ENCODE results near the gene RMI1. TPM values are rescaled to one million over a fixed set of nuclear protein-coding genes. Genes with fewer than 3 reads are reported as not detected.
"Not testable (repeated sequence)": the region's sequence is repeated elsewhere in the genome, so short reads cannot be mapped to it uniquely, and the experiment has no call there.

The RMI1 gene
- 26.8 TPM for polyA plus RNA-seq (ENCODE audit: insufficient read length)
- long read RNA-seq, donor 1, partial matches to known transcripts = 7 of 10 reads
- long read RNA-seq, donor 1, other reads (novel, unspliced or antisense) = 0 of 10 reads
- long read RNA-seq, donor 2, transcript RMI1-202 (3 exons, 1,553 nt) = major isoform, 5 of 8 reads
- long read RNA-seq, donor 2, partial matches to known transcripts = 0 of 8 reads
- long read RNA-seq, donor 2, other reads (novel, unspliced or antisense) = 0 of 8 reads
- long read RNA-seq, donor 3, transcript RMI1-202 (3 exons, 1,553 nt) = major isoform, 6 of 7 reads
- long read RNA-seq, donor 3, partial matches to known transcripts = 0 of 7 reads
- long read RNA-seq, donor 3, other reads (novel, unspliced or antisense) = 0 of 7 reads
- long read RNA-seq, donor 4, partial matches to known transcripts = 0 of 1 reads
- long read RNA-seq, donor 4, other reads (novel, unspliced or antisense) = 0 of 1 reads
- long read RNA-seq, donor 5, partial matches to known transcripts = 0 of 4 reads
- long read RNA-seq, donor 5, other reads (novel, unspliced or antisense) = 0 of 4 reads
- long read RNA-seq, donor 6, transcript RMI1-202 (3 exons, 1,553 nt) = major isoform, 9 of 11 reads
- long read RNA-seq, donor 6, partial matches to known transcripts = 0 of 11 reads
- long read RNA-seq, donor 6, other reads (novel, unspliced or antisense) = 0 of 11 reads
- long read RNA-seq, donor 7, transcript RMI1-202 (3 exons, 1,553 nt) = major isoform, 8 of 9 reads
- long read RNA-seq, donor 7, partial matches to known transcripts = 0 of 9 reads
- long read RNA-seq, donor 7, other reads (novel, unspliced or antisense) = 0 of 9 reads
- long read RNA-seq, donor 8, partial matches to known transcripts = 0 of 3 reads
- long read RNA-seq, donor 8, other reads (novel, unspliced or antisense) = 0 of 3 reads

- peak; percentile 100 for DNase-seq
Observed at GRCh38 chr9:83980395-83981125, at the start of gene RMI1. Gene RMI1, plus strand, starts transcription at chr9:83980805. Its CDS starts 20,182 bp downstream, at chr9:84000987.

DNA sequence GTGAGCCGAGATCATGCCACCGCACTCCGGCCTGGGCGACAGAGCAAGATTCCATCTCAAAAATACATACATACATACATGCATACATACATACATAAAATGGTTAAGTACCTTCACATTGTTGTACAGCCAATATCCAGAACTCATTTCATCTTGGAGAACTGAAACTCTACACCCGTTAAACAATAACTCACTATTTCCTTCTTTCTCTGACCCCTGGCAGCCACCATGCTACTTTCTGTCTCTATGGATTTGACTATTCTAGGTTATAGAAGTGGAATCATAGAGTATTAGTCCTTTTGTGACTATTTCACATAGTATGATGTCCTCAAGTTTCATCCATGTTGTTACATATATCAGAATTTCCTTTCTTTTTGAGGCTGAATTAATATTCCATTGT, 49.7 kb upstream of the RMI1 start:
- no peak for DNase-seq

DNA sequence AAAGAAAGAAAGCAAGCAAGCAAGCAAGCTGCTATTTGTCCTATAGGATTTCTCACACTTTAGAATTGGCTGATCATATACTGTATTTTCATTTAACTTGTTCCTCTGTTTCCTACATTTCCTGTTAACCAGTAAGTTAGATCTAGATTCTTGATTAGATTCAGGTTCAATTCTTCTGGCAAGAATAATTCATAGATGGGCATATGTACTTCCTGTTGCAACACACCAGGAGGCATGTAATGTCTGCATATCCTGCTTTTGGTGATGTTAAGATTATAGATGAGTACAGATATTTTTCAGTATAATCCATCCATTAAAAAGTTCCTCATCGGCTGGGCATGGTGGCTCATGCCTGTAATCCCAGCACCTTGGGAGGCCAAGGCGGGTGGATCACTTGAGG, 48.6 kb upstream of the RMI1 start:
- DNase-seq = no peak

DNA sequence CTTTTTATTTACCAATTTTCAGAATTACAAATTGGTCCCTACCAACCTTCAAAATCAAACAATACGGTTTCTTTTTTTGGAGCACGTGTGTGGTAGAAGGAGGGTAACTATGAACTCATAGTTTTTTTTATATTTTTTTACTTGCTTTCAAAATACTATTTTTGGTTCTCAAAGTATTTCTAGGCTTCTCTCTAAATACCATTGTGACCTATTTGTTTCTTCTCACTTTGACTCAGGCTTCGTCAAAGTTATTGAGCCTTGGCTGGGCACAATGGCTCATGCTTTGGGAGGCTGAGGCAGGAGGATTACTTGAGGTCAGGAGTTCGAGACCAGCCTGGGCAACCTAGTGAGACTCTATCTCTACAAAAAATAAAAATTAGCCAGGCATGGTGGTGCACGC, 47.8 kb upstream of the RMI1 start:
- DNase-seq = no peak

DNA sequence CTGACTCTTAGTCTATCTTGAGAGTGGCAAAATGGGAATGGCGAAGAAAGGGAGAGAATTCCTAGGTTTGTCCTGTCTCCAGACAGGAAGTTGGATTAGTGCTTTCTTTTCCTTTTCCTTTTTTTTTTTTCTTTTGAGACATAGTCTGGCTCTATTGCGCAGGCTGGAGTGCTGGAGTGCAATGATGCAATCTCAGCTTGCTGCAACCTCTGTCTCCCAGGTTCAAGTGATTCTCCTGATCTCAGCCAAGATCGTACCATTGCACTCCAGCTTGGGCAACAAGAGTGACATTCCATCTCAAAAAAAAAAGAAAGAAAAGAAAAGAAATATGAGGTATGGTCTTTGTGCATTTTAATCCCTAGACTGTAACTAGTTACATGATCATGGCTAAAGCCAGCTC, 46.8 kb upstream of the RMI1 start:
- DNase-seq = no peak

GRCh38 chr9:83934569-83935275, 45.9 kb upstream of the RMI1 start:
- DNase-seq = no peak

DNA sequence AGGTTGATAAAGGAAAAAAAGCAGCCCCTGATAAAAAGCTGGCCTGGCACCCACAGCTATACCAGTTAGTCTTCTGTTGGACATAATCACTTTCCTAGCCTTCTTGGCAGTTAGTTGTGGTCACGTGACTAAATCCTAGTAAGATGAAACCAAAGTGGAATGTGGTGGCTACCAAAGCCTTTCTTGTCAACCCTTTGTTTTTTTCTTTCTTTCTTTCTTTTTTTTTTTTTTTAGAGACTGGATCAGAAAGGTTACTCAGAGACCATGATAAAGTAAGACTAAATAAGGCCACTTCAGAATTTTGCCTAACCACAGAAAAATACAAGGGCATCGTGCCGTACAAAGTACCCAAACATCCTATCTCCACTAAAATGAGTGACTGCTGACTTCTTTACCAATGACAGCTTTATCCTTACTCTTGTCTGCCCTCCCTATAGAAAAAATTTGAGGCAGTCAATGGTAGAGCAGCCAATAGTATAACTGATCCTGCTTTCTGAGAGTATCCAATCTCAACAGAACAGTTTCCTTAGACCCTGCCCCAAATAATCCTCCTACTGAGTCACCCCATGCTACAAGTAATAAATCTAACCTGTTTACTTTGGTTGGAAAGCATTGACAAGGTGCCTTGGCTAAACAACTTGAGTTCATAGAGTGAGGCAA, 45.2 kb upstream of the RMI1 start:
- peak; percentile 38 for DNase-seq

DNA sequence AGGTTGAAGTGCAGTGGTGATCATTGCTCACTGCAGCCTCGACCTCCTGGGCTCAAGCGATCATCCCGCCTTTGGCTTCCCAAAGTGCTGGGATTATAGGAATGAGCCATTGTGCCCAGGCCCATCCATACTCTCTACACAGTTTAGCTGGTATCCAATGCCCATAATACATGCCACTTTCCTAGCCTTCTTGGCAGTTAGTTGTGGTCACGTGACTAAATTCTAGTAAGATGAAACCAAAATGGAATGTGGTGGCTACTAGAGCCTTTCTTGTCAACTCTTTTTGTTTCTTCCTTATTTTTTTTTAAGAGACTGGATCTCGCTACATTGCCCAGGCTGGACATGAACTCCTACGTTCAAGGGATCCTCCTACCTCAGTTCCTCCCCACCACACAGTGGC, 44.1 kb upstream of the RMI1 start:
- no peak for DNase-seq

DNA sequence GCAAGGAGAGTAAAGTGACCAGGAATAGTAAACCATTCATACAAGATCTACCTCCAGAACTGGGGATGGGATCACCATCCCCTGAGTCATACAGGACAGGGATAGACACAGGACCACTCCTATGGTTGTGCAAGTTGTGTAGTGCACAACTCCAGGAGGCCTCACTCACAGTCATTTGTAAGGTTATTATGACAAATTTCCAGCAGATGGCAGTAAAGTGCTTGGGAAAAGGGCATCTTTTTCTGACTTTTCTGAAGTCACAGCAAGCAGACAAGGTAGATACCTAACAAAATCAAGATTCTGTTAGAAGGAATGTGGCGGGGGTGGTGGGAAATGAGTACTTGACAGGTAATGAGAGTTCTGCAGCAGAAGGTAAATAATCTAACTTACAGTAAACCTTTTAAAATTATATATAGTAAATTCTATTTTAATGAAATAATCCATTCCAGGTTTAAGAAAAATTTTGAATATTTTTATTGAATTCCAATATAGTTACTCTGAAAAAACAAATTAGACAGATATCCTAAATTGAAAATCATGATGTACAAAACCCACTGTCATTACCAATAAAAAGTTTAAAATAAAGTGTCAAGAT, 42.6 kb upstream of the RMI1 start:
- peak; percentile 70 for DNase-seq

GRCh38 chr9:83940590-83941303, 39.9 kb upstream of the RMI1 start:
- DNase-seq = no peak

DNA sequence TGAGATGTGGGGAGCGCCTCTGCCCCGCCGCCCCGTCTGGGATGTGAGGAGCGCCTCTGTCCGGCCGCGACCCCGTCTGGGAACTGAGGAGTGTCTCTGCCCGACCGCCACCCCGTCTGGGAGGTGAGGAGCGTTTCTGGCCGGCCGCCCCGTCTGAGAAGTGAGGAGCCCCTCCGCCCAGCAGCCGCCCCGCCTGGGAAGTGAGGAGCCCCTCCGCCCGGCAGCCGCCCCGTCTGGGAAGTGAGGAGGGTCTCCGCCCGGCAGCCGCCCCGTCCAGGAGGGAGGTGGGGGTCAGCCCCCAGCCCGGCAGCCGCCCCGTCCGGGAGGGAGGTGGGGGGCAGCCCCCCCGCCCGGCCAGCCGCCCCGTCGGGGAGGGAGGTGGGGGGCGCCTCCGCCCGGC, 32.5 kb upstream of the RMI1 start:
- DNase-seq = not testable (repeated sequence)

- no peak for DNase-seq
Observed at GRCh38 chr9:83956086-83956435, 24.5 kb upstream of the RMI1 start.

GRCh38 chr9:83956436-83957247, 24.0 kb upstream of the RMI1 start:
- DNase-seq = peak; percentile 70

DNA sequence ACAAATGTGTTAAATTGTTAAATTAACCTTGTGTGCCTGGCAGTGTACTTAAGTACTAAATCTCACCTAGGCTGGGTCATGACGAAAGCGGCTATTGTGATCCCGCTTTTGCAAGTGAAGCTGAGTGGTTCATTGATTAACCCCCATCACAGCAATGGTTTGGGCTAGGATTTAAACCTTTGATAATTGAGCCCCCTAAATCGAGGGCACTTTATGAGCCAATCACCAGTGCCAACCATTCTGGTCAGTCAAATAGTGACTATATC, 23.4 kb upstream of the RMI1 start:
- no peak for DNase-seq

GRCh38 chr9:83959061-83959460, 21.5 kb upstream of the RMI1 start:
- no peak for DNase-seq

DNA sequence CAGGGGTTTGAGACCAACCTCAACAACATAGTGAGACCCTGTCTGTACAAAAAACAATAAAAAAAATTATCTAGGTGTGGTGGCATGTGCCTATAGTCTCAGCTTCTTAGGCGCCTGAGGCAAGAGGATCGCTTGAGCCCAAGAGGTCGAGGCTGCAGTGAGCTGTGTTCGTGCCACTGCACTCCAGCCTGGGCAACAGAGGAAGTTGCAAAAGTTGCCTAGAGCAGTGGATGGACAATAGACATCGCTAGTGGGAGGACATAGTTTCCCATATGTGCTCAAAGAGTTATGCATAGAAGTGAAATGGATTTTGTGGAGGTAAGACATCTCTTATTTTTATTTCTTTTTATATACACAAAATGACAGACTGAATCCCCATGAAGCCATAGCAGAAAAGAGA, 19.6 kb upstream of the RMI1 start:
- no peak for DNase-seq

DNA sequence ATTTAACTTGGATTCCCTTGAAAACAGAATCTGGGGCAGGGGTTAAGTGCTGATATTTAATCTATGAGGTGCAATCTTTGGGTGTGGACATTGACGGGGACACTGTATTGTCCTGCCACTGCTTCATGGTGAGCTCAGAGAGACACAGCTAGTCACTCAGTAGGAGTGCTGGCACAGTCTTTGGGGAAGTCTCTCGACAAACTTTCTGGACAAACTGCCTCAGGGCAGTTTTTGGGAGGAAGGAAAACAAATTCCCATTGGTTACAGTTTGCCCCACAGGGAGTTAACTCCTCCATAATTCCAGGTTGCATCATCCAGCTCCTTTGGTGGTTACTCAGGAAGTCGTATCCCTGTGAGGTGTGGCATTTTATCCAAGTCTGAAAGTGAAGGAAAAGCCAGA, 18.4 kb upstream of the RMI1 start:
- no peak for DNase-seq

GRCh38 chr9:83964973-83965349, 15.6 kb upstream of the RMI1 start:
- DNase-seq = no peak

DNA sequence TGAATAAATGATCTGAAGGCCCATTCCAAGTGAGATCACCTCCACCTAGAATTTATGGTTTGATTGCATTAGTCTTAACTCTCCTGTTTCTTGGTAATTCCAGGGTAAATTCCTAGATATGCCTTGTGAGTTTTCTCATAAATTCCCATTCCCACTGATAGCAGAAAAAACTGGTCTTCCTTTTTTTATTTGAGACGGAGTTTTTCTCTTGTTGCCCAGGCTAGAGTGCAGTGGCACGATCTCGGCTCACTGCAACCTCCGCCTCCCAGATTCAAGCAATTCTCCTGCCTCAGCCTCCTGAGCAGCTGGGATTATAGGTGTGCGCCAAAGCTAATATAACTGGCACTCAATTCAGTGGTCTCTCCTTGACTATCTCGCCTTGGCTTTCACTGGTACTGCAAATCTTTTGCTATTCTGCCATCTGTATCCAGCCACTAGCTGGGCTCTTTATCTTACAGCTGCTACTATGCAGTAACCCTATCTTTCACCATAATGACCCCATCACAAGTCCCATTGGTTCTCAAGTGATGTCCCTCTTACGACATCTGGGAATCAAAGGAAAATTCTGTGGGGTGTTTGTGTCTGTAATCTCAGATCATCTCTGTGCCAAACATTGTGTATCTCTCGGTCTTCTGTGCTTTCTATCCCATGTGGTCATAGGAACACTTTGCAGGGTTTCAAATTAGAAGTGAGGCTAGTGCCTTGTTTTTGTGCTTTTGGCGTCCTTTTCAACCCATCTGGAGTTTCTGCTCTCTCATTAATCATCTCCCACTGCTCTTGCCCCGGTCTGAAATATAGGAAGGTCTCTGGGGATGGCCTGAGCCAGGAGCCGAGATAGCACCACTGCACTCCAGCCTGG, 15.0 kb upstream of the RMI1 start:
- DNase-seq = no peak
